Astrocyte (in vitro differentiated cells and primary cell): ENCODE data around the gene SHTN1.

ENCODE experiments used
- CTCF ChIP-seq: IDR thresholded peaks from 2 replicates; pipeline ENCODE4 v1.5.1; 2011; ENCODE audit warnings: low read depth, mild to moderate bottlenecking, inconsistent platforms, low read length, moderate library complexity; ENCODE audit not compliant: insufficient read depth
- EZH2 ChIP-seq: IDR thresholded peaks from 2 replicates; pipeline ENCODE4 v1.6.1; 2012; ENCODE audit warnings: mild to moderate bottlenecking, low read length, inconsistent platforms; ENCODE audit not compliant: insufficient read depth

GRCh38 chr10:116889066-116889465 is 115.9 kb downstream of the SHTN1 start:
- TF ChIP-seq CTCF = no peak
- no peak for TF ChIP-seq EZH2
